HK-2 (cell line): Measurements from ENCODE around the gene TOMM5.
A peak's percentile ranks its signal among the peaks of the same experiment; 100 is the strongest.
"Not testable (repeated sequence)": the region's sequence is repeated elsewhere in the genome, so short reads cannot be mapped to it uniquely, and the experiment has no call there.

Source experiments
- DNase-seq: peaks from one replicate; pipeline ENCODE4 v3.0.0-alpha.2; 2018; ENCODE audit not compliant: unreplicated experiment

Gene TOMM5

DNA sequence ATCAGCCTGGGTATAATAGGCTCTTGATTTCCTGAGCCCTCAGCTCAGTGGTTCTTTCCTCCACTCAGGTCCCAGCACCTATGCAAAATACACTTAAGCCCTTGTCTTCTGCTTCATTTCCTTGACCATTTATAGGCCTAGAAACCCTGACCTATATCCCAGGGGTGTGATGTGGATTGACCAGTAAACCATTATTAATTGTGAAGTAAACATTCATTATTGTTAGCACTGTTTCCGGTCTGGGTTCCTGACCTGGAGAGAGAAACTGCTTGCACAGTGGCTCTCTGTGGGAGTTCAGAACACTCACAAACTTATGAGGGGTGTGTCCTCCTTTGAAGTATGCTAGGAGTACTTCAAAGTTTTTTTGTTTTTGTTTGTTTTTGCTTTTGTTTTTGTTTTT lies 19.6 kb upstream of the TOMM5 start:
- DNase-seq = no peak

DNA sequence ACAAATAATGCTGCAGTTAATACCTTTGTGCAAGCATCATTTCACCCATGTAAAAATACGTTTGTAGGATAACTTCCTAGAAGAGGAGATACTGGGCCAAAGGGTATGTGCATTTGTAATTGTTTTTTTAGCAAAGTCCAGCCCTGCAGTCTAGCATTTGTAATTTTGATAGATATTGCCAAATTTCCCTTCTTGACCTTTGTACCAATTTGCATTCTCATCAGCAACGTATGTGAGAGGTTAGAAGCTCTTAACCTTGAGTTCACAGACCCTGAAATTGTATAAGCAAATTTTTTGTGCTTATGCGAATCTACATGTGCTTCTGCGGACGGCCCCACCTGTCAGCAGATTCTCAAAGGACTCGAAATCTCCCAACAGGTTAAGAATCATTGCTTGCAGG lies 18.6 kb upstream of the TOMM5 start:
- no peak for DNase-seq

DNA sequence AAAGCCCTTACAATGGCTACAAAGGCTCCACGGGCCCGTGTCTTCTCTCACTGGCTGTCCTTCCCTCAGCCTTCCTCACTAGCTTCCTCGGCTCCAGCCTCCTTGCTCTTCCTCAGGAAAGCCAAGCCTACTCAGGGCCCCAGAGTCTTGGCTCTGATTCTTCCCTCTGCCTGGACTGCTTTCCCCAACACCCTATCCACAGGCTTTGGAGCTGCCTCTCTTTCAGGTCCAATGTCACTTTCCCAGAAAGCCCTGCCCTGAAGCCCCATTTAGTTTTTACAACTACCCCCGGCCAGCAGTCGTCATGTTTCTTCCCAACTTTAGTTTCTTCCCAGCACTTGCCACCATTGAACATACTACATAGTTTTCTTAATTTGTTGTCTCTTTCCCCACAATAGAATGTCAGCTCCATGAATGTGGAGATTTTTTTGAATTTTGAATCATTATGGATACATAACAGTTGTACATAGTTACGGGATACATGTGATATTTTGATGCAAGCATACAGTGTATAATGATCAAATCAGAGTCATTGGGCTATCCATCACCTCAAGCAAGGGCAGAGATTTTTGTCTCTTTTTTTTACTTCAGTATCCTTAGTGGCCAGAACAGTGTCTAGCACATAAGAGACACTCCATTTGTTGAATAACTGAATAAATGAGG lies 17.5 kb upstream of the TOMM5 start:
- no peak for DNase-seq

DNA sequence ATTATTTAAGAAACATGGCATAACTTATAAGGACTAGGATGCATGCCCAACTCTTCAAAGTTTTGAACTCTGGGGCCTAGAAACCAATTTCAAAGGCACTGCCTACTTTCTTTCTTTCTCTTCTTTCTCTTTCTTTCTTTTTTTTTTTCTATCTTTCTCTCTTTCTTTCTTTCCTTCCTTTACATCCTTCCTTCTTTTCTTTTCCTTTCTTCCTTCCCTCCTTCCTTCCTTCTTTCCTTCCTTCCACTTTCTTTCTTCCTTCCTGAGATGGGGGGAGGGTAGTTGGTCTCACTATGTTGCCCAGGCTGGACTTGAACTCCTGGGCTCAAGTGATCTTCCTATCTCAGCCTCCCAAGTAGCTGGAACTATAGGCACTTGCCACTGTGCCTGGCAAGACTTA lies 15.9 kb upstream of the TOMM5 start:
- DNase-seq = no peak

DNA sequence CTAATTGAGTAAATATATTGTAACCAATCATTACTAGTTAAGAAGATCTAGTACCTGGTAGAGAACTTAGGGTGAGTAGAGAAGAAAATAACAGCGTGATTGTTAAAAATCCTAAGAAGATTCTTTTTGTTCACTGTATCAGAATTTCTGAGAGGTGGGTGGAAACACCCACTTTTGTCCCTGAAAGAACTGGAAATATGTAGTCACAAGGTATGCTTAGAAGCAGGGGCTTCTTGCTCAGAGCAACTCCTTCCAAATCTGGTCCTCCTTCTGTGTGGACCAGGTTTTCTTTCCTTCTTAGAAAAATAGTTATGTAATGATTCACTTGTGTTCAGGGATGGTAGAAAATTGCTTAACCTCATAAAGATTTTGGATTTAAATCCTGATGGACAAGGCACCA lies 11.9 kb upstream of the TOMM5 start:
- DNase-seq = no peak

DNA sequence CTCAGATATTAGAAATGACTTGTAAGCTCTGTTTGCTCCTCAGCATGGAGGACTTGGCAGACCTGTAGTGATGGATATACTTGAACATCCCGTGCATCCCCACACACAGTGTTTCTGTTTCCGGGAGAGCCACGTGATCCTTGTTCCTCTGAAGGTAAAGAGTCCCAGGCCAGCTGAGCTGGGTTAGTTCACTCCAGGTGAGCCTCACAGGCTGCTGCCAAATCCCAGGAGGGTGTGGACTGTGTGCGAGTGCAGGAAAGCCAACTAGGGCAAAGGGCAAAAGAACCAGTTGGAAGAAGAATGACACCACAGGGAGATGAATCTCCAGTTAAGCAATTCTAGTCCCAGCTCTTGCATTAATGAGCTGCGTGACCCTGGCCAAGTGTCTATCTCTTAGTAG lies 10.4 kb upstream of the TOMM5 start:
- no peak for DNase-seq

DNA sequence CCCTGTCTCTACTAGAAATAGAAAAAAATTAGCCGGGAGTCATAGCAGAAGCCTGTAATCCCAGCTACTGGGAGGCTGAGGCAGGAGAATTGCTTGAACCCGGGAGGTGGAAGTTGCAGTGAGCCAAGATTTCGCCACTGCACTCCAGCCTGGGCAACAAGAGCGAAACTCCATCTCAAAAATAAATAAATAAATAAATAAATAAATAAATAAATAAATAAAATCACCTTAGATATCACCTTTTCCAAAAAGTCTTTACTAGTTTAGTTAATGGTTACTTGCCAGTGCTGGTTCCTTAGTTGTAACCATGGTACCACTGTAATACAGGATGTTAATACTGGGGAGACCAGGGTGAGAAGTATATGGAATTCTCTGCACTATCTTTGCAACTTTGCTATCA lies 9.7 kb upstream of the TOMM5 start:
- not testable (repeated sequence) for DNase-seq

DNA sequence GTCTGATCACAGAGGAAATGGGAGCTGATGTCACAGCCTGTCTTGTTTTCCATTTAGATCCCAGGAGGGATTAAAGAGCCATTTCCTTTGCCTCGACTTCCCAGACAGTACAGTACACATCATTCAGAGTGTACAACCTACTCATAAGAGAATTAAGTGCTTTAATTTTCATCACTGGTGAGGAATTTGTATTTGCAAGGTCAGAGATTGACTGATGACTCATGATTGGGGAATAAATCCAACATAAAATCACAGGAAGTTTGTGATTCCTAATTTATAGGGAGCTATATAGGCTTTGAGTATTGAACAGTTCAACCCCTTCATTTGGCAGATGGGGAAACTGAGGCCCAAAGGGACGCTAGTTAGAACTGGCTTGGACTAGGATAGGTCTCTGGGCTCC lies 4.1 kb upstream of the TOMM5 start:
- no peak for DNase-seq

DNA sequence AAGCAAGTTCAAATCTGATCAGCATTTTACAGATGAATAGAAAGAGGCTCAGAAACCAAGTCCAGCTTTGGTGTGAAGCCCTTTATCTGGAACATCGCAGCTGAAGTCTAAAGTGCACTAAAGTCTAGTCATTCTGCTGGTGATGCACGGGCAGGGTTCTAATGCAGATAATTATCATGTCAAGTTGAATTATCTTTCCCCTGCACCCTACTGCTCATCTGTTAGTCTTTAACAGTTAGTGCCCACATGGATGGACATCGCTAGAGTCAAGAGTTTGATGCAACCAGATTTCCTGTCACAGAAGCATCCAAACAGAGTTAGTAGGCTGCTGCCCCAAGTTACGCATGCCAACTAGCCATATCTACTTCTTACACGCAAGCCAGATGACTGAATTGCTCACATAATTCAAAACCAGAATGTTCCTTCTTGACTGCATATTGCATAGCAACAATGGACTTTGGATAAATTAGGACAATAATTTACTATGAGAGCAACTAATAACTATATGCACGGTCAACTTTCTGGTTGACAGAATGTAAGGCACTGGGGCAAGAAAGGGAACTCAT lies 1.6 kb upstream of the TOMM5 start:
- DNase-seq = no peak

DNA sequence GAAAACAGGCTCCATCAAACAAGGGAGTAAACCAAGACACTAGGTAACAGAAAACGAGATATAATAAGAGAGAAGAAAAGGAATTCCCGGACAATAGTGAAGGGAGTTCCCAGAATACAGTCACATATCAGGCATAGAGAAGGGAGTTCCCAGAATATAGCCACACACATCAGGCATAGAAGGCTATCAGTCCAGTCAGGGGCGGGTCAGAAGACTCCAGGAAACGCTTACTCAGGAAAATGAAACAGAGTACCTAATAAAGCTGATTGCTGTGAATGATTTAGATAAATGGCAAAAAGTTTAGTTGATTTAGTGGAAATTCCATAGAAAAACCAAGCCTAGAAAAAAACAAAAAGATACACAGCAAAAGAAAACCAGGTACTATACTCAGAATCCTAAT lies 4.9 kb downstream of the TOMM5 start:
- no peak for DNase-seq

DNA sequence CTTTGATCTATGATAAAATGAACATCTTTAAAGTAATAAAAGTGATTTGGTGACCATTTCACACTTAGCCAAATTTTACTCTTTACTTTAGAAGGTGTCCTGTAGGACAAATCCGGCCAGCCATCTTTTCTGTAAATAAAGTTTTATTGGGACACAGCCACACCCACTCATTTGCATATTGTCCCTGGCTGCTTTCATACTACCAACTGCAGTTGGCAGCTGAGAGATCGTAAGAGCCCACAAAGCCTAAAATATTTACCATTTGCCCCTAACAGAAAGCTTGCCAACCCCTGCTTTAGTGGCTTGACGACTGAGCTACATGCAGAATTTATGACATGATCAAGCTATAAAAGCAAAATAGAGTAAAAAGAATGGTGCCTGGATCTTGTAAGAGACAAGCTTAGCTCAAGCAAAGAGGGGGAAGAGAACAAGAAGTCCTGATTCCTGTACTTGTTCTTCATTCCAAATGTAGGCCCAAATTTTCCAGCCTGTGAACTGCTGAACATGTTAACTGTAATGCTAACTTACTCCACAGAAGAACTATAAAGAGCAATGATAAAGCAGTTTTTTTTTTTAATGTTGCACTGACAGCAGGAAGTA lies 8.8 kb downstream of the TOMM5 start:
- no peak for DNase-seq

DNA sequence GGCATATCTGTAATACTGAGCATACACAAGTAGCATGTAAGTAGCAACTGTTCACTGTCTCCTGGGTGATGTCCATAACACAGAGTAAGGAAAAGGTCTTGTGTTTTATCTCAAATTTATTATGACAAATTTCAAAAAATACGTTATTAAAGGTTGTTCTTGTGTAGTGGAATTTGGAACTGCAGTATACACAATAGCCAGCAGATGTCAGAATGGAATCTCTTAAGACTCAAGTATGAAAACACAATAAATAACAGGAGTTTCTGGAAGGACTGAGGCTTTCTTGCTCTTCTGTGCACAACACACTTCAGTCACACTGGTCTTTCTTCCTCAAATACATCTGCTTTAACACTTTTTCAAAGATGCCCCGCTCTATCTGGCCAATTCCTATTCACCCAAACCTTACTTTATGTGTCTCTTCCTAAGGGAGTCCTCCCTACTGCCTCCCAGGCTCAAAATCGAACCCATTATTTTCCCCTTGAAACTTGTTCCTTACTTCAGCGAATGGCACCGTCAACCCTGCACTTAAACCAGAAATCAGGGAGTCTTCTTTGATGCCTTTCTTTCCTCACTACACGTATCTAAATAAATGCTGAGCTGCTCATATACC lies 9.7 kb downstream of the TOMM5 start:
- no peak for DNase-seq

DNA sequence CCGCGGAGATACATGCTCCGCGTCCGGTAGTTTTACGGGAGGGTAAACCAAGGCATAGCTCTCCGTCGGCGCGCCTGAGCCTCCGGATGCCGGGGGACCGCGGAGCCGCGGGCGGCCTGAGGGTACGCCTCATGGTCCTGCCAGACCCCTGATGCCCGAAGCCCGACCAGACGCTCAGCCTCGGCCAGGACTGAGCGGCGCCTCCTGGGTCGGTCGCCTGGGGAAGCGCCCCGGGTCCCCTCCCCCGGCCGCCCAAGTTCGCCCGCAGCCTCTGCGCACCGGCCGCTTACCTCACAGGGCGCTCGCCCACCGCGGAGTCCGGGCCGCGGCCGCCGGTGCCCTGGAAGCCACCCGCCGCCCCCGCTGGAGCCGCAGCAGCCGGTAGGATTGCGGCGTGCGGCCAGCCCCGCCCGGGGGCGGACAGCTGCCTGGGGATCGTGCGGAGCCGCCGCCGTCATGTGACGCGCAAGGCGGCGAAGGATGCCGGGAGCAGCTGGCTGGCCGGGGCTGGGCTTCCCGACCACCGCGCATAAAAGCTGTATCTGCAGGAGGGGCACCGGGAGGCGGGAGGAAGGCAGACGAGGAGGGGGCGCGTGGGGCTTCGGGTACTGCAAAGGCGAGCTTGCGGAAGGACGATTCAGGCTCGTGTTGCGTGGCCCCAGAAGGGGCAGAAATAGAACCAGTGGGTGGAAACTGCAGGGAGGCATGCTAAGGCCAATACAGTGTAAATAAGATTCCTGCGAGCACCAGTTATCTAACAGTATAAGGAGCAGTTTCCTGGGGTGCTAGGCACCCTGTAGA lies 16.3 kb downstream of the TOMM5 start, which contains the start of gene FBXO10:
Gene FBXO10, minus strand, starts transcription at position 460 of the 801 bp plus-strand sequence. CDS start 34,612 bp downstream, outside the sequence.
- peak; percentile 47 for DNase-seq

DNA sequence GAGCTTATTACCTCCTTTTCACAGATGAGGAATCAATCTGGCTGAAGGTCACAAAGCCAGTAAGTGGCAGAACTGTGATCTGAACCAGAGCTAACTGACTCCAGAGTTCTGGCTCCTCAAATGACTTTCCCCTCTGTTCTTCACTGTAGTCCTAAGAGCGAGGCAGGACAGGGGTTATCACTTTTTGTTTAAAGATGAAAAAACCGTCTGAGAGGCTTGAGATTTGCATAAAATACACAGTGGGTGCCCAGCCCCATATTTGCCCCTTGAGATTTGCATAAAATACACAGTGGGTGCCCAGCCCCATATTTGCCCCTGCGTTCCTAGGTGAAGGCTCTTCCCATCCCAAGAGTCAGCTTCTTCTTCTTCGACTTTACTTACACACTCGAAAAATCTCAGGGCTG lies 16.9 kb downstream of the TOMM5 start:
- DNase-seq = no peak

DNA sequence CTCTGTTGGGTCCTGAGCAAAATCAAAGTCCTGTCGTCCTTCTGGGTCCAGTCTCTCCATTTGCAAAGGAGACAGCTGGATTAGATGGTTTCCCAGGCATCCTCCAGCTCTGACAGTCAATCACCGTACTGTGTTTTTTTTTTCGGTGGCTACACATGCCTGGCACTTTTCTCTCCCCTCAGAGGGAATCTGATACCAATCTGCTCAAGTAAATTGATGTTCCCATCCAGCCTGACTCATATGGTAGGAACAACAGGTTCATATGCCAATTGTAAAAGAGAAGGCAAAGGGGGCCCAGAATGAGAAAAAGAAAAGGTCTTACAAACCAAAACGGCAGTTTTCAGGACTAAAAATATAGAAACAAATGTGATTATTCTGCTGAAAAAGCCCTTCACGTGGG lies 17.4 kb downstream of the TOMM5 start:
- DNase-seq = no peak

DNA sequence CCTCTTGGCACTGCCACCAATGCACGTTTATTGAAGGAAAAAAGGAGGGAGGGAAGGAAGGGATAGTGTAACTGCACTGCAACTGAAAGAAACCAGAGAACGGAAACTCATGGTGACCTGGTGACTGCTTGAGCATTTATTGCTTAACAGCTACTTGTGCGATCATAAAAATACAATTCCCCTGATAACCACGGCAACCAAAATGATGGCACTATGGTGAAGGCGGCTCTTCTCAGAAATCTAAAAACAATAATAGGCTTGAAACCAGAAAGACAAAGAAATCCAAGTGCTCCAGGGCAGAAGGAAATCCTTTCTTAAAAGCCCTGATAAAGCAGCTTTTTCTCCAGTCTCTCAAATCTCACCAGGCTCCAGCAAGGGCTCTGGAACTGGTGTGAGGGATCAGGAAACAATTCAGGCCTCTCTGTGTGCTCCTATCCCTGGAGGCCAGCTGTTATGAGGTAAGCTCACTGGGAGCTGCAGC lies 18.1 kb downstream of the TOMM5 start:
- no peak for DNase-seq

DNA sequence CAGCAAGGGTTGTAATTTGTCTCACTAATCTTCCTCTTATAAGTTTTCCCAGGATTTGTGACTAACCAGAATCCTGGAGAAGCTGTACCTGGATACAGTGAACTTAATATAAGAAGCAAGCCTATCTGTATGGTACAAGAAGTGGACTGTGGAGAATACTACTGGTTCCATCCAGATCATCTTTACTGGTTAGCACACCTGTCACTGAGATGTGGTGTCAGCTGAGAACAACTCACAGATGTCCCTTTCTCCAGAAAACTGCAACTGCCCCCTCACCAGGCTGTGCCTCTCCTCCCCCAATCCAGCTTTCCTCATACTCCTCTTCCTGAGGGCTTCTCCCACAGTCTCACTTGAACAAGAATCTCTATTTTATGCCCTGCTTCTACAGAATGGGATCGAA lies 21.1 kb downstream of the TOMM5 start:
- DNase-seq = no peak

DNA sequence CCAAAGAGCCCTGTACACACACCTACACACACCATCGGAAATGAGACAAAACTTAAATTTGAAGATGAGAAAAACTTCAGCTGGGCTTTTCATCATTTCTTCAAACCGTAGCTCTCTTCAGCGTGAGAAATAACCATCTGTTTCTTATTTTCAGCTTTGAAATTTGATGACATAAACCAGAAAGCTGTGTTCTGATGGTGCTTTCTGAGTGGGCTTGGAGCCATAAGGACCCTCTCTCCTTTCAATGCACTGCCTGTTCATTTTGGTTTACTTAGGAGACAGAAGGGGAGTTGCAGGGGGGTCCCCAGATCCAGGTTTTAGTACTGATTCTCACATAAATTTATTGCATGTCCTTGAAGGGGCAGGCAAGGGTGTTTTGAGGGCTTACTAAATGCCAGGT lies 25.7 kb downstream of the TOMM5 start:
- no peak for DNase-seq

DNA sequence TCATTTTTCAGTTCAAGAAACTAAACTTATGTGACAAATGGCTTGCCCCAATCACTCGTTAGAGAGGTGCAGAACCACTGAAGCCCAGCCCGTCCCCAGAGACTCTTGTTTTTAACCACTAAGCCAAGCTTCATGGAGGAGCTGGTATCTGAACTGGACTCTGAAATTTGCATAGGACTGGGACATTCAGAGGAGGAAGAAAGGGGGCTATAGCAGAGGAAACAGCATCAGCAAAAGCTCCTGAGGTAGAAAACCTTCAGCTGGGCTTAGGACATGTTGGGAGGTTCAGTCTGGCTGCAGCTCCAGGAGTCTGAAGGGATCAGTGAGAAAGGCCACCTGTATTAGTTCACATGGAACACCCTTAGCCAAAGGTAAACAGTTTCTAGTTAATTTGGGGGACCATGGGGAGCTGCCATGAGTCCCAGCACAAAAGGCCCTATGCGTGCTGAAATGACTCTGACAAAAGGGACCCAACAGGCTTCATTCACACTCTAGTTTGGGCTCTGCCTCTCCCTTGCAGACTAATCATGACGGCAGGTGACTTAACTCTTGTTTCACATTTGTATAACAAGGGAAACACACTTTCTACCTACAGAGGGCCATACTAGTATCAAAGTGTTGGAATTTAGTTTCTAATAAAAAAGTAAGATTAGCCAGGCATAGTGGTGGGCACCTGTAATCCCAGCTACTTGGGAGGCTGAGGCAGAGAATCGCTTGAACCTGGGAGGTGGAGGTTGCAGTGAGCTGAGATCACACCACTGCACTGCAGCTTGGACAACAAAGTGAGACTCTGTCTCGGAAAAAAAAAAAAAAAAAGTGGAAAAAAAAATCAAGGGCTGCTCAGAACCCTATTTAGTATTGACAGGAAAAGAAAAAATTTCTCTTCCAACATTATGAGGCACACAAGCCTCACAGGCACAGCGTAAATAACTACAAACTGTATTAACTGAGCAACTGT lies 26.5 kb downstream of the TOMM5 start:
- DNase-seq = no peak

DNA sequence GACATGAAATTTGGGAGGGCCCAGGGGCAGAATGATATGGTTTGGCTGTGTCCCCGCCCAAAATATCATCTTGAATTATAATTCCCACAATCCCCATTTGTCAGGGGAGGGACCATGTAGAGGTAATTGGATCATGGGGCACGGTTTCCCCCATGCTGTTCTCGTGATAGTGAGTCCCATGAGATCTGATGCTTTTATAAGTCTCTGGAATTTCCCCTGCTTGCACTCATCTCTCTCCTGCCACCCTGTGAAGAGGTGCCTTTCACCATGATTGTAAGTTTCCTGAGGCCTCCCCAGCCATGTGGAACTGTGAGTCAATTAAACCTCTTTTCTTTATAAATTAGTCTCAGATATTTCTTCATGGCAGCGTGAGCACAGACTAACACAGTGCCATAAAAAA lies 27.5 kb downstream of the TOMM5 start:
- no peak for DNase-seq
